Type B pancreatic cell (in vitro differentiated cells): ENCODE data around the gene KIF26B. TPM values are rescaled to one million over a fixed set of nuclear protein-coding genes. Genes with fewer than 3 reads are reported as not detected.

Experiments
- DNase-seq: peaks from one replicate; pipeline ENCODE4 v3.0.0; 2021; ENCODE audit warnings: mixed read lengths; ENCODE audit not compliant: unreplicated experiment; ENCODE audit errors: extremely low spot score
- H3K27ac Mint-ChIP-seq: 2 replicates; pipeline ENCODE4 v1.8.0; 2021; ENCODE audit warnings: mild to moderate bottlenecking, mixed read lengths
- H3K27me3 Mint-ChIP-seq: 2 replicates; pipeline ENCODE4 v1.8.0; 2021; ENCODE audit warnings: mixed read lengths
- H3K36me3 Mint-ChIP-seq: 2 replicates; pipeline ENCODE4 v1.8.0; 2021; ENCODE audit warnings: mixed read lengths
- H3K4me1 Mint-ChIP-seq: one replicate; pipeline ENCODE4 v1.8.0; 2021; ENCODE audit warnings: mixed read lengths; ENCODE audit not compliant: unreplicated experiment
- H3K4me3 Mint-ChIP-seq: 2 replicates; pipeline ENCODE4 v1.8.0; 2021; ENCODE audit warnings: mild to moderate bottlenecking, mixed read lengths
- H3K9me3 Mint-ChIP-seq: 2 replicates; pipeline ENCODE4 v1.8.0; 2021; ENCODE audit warnings: mixed read lengths
- total RNA-seq: library from RNA; stranded (reverse); gene quantifications from 2 replicates; pipeline ENCODE4 v1.2.1, GENCODE V29; 2021; ENCODE audit warnings: low replicate concordance
- TF ChIP-seq, protein P1 (sequence below): fragments of 200-600 bp; sonication (generic); conservative IDR thresholded peaks from 2 replicates; pipeline ENCODE4 v1.5.0; 2021; ENCODE audit warnings: antibody characterized with exemption, mild to moderate bottlenecking

Gene KIF26B
- total RNA-seq, 1 donor from 2014 or later = 22.1 TPM

DNA sequence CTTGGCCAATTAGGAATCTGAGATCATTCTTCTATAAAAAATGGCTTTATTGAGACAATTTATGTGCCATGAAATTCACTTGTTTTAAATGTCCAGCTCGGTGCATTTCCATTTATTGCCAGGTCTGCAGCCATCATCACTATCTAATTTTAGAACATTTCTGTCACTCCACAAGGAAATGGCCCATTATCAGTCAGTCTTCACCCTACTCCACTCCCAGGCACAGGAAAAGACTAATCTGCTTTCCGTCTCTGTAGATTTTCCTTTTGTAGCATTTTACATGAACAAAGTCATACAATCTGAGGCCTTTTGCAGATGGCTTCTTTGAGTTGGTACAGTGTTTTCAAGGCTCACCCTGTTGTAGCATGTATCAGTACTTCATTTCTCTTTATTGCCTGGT, 27.2 kb downstream of the KIF26B start:
- TF ChIP-seq, protein P1, sequence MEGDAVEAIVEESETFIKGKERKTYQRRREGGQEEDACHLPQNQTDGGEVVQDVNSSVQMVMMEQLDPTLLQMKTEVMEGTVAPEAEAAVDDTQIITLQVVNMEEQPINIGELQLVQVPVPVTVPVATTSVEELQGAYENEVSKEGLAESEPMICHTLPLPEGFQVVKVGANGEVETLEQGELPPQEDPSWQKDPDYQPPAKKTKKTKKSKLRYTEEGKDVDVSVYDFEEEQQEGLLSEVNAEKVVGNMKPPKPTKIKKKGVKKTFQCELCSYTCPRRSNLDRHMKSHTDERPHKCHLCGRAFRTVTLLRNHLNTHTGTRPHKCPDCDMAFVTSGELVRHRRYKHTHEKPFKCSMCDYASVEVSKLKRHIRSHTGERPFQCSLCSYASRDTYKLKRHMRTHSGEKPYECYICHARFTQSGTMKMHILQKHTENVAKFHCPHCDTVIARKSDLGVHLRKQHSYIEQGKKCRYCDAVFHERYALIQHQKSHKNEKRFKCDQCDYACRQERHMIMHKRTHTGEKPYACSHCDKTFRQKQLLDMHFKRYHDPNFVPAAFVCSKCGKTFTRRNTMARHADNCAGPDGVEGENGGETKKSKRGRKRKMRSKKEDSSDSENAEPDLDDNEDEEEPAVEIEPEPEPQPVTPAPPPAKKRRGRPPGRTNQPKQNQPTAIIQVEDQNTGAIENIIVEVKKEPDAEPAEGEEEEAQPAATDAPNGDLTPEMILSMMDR = no peak
- no peaks in the 10 kb centered on the region for H3K27me3 Mint-ChIP-seq
- H3K27ac Mint-ChIP-seq = no peak overlapping the region
- H3K4me1 Mint-ChIP-seq = peaks cover 36% of the 10 kb centered on the region
- no peaks in the 10 kb centered on the region for H3K9me3 Mint-ChIP-seq
- DNase-seq = no peak
- H3K36me3 Mint-ChIP-seq = peaks cover 6% of the 10 kb centered on the region
- H3K4me3 Mint-ChIP-seq = no peak overlapping the region

DNA sequence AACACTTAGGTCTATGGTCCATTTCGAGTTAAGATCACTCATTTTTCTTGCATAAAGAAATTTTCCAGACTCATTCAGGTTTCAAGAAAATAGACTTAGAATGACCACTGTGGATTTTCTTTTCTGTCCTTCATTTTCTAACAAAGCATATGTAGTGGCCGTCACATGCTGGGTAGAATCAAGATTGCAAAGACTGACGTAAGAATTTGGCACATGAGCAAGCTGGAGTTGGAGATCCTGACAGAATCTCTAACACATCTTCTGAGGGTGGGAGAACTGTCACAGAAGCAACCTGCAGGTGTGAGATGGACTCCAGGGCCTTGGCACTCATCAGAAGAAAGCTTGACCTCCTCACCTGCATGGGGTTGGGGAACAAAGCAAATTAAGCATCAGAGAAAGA, 28.6 kb downstream of the KIF26B start:
- no peak for DNase-seq
- peaks cover 26% of the 10 kb centered on the region for H3K4me1 Mint-ChIP-seq
- TF ChIP-seq, protein P1 = no peak
- H3K4me3 Mint-ChIP-seq = no peak overlapping the region
- H3K27me3 Mint-ChIP-seq = no peaks in the 10 kb centered on the region
- peaks cover 11% of the 10 kb centered on the region for H3K36me3 Mint-ChIP-seq
- no peak overlapping the region for H3K27ac Mint-ChIP-seq
- no peaks in the 10 kb centered on the region for H3K9me3 Mint-ChIP-seq

DNA sequence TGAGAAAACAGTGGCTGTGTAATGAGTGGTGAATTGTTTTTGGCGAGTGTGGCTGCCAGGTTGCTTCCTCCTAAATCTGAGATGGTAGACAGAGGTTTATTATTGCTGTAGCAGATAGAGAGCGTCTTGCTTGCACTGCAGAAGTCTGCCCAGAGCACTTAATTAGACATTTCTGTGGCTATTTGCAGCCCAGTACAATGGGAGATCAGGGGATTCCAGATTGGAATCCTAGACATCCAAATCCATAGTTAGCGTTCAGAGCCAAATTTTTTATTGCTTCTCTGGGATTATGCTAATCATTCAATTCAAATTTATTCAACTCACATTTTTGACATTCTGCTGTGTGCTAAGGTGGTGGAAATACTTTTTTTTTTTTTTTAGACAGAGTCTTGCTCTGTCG, 30.0 kb downstream of the KIF26B start:
- TF ChIP-seq, protein P1 = no peak
- peaks cover 26% of the 10 kb centered on the region for H3K4me1 Mint-ChIP-seq

DNA sequence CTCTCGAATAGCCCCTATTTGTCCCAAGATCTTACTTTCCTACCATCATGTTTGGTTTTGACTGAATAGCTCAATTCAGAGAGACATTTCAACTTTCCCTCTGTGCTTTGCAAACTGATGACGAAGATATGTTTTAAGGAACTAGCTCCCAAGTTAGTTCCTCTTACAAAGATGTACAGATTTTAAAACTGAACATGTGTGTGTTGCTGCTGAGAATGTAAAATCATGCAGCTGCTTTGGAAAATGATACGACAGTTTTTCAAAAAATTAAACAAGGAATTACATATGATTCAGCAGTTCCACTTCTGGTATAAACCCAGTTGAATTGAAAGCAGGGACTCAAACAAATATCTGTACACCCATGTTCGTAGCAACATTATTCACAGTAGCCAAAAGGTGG, 33.6 kb downstream of the KIF26B start:
- Mint-ChIP-seq H3K4me1 (peaks cover 8% of the 10 kb centered on the region), H3K4me3 (no peak overlapping the region), H3K27ac (no peak overlapping the region)

More for the DNA sequence above, 30.0 kb downstream of the KIF26B start:
- Mint-ChIP-seq H3K27me3 (peaks cover 3% of the 10 kb centered on the region), H3K36me3 (peaks cover 19% of the 10 kb centered on the region), H3K27ac (no peak overlapping the region), H3K4me3 (no peak overlapping the region), H3K9me3 (no peaks in the 10 kb centered on the region)
- no peak for DNase-seq

DNA sequence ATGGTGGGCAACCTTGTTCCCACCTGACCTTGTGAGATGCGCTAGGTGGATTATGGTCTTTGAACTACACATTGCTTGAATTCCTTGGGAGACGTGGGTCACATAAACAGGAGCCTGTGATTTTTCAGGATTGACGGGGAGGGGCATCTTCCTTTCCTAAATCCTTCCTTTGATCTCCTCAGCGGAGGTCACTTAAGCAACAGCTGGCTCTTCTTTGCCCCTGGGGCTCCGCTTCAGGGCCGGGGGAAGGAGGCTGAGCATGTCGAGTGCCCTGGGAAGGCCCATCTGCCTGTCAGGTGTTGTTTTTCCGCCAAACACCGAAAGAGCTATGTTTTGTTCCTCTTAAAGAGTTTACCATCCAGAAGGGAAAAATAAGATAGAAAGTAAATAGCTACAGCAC, 40.6 kb downstream of the KIF26B start:
- Mint-ChIP-seq H3K9me3 (no peaks in the 10 kb centered on the region), H3K36me3 (peaks cover 7% of the 10 kb centered on the region), H3K27ac (no peak overlapping the region), H3K4me3 (no peak overlapping the region), H3K4me1 (peaks cover 33% of the 10 kb centered on the region), H3K27me3 (peaks cover 7% of the 10 kb centered on the region)
- no peak for DNase-seq
- TF ChIP-seq, protein P1 = no peak

More for the DNA sequence above, 33.6 kb downstream of the KIF26B start:
- no peaks in the 10 kb centered on the region for H3K9me3 Mint-ChIP-seq
- DNase-seq = no peak
- H3K36me3 Mint-ChIP-seq = peaks cover 15% of the 10 kb centered on the region
- peaks cover 4% of the 10 kb centered on the region for H3K27me3 Mint-ChIP-seq
- TF ChIP-seq, protein P1 = no peak

DNA sequence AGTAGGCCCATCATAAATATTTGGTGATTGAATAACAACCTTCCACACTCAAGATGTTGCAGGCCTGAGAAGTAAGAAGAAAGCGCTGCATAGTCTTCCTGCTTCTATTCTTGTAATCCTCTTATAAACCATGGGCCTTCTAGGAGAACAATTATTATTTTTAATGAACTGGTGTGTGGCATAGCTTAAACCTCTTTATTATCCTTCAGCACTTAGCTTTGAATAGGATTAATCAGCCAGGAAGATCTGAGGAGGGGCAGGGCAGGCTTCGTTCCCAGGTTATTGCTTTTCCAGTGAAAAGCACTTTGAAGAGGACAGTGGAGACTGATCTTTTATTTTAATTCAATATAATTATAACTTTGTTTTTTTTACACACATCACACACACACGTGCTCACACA, 42.3 kb downstream of the KIF26B start:
- peaks cover 50% of the 10 kb centered on the region for H3K4me1 Mint-ChIP-seq

More for the DNA sequence above, 42.3 kb downstream of the KIF26B start:
- Mint-ChIP-seq H3K9me3 (no peaks in the 10 kb centered on the region), H3K27ac (no peak overlapping the region), H3K36me3 (peaks cover 7% of the 10 kb centered on the region), H3K27me3 (peaks cover 7% of the 10 kb centered on the region), H3K4me3 (no peak overlapping the region)
- TF ChIP-seq, protein P1 = no peak
- DNase-seq = no peak
